NCI-H748 (cell line): ENCODE results near the gene CLCN2.

Source experiments
- DNase-seq: peaks from one replicate; lab custom pipeline; 2025; ENCODE audit not compliant: unreplicated experiment; lab: John Stamatoyannopoulos, UW

The CLCN2 gene

DNA sequence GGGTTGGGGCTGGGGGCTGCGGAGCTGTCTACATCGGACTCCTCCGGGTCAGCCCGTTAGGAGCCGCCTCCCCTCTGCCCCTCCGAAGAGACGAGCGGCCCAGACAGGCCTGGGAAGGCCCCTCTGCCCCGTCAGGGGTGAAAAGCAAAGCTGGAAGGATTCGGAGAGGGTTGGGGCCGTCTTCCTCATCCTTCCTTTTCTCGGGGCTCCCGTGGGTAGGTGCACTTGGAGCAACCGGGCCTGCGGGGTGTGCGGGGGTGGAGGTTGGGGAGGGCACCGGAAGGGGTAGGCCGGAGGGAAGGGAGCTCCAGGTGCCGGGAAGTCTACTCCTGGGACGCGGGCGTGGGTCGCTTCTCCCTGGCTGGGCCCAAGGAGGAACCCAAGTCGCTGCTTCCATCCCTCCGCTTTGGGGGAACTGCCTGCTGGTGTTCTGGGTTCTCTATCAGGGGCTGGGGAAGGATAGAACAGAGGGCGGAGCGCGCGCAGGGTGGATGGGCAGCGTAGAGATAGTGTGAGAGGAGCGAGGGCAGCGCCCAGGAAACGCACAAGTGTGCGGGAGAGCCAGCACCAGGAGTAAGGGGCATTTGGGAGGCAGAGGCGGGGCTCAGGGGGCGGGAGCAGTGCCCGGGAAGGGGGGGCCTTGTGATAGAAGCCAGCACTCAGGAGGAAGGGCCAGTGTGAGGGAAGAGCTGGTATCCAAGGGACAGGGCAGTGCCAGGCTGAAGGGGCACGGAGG is 695 bp upstream of the CLCN2 start:
- peak; percentile 74 for DNase-seq

DNA sequence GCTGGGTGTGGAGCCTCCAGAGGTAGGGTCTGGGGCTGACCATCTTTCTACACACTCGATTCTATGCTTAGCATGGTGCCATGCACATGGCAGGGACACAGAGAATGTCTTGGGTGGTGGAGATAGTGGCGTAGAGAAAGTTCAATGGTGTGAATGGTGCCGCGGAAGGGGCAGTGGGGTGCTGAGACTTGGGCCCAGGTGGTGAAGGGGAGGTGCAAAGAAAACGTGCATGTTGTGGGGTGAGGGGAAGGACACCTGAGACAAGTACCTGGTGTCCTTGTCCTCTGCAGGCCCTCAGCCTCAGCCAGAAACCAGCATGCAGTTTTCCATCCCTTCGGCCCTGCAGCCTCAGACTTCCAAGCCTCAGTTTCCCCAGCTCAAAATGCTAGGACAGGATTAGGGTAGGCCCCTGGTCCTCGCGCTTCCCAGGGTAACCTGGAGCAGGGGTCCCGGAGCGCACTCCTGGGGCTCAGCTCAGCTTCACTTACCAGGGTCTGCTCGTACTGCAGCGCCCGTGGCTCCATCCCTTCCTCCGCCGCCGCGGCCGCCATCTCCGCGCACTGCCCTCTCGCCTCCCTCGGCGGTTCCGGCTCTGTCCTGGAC is 375 bp downstream of the CLCN2 start:
- no peak for DNase-seq

DNA sequence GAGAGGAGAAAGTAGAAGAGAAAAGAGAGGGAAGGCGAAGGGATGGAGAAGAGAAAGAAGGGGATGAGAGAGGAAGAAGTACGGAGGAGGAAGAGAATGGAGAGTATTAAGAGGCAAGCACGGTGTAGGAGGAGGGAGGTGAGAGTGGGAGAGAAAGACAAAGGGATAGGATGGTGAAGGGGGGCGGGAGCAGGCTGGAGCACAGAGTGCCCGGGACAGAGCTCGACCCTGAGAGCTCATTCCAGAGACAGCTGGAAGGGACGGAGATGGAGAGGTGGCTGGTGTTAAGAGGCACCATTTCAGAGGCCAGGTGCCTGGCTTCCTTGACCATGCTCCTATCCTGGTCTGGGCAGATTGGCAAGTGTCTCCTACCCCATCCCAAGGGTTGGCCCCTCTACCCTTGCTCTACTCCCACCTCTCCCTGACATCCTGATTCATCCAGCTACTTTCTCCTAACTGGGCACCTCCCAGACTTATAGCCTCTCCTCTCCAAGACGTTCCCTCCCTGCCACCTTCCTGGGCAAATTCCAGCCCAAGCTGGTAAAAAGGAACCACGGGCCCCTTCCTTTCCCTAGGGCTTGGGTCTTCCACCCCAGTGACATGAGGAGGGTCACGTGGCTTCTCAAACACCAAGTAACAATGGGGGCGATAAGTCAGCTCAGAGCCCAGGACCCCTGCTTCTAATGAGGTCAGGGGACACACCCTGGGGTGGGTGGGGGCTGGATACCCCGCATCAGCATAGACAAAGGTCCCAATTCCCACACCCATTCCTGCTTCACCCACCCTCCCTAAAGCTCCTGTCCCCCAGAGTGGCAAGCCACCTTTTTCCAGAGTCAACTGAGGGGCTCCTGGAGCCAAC is 1.1 kb downstream of the CLCN2 start:
- no peak for DNase-seq

DNA sequence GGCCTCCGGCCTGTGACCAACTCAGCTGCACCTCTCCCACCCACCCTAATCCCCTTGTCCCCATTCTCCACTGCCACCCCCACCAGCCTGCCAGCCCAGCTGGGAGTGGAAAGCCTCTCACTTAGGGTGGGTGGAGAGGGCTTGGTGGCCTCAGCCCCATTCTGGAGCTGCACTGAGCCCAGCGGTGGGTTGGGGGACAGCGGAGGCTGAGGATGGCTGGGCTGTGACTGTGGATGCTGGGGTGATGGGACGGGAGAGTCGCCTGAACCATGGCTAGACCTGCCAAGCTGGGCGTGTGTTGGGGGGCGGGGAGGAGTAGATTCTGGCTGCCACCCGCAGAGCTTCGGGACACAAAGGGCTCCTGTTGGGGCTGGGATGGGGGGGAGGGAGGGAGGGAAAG is 1.8 kb downstream of the CLCN2 start:
- no peak for DNase-seq

DNA sequence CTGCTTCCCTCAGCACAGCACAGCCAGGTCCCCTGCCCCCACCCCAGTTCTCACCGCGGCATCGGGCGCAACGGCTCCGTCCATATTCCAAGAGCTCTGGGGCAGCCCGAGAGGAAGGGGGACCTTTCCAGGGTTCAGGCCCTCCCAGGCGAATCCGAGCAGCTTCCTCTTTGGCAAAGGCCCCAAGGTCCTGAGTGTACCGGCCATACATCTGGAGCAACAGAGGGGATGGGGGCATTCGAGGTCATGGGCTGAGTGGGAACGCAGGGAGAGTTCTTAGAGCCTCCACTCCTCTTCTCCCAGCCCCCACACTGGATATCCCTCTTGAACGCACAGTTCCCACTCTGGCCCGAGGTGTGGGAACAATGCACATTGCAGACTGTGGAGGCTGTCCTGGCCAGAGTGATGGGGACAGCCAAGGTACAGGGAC is 2.5 kb downstream of the CLCN2 start:
- DNase-seq, result no peak

DNA sequence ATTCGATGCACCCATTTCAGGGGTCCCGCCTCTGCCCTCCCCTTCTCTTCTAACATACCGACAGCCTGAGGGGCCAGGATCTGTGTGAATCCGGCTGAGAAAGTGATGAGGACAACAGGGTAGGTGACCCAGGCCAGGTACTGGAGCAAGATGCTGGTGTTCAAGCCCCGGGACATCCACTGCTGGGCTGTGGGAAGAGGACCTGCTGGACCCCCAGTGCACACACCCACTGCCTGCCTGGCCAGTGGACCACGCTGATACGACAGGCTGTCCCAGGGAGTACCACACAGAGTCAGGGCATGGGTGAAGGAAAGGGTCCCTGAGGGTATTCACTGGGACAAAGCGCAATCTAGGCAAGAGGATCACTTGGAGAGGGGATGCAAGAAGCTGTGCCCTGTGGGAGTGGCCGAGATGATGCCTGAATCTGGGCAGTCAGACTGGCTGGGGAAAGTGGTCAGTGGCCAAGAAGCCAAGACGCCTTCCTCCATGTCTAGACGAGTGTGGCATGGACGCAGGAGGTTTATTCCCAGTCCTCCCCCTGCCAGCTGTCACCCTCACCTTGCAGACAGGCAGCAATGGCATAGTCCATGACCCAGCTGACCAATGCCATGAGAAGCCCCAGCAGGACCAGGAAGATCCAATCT is 3.2 kb downstream of the CLCN2 start:
- DNase-seq, result no peak

DNA sequence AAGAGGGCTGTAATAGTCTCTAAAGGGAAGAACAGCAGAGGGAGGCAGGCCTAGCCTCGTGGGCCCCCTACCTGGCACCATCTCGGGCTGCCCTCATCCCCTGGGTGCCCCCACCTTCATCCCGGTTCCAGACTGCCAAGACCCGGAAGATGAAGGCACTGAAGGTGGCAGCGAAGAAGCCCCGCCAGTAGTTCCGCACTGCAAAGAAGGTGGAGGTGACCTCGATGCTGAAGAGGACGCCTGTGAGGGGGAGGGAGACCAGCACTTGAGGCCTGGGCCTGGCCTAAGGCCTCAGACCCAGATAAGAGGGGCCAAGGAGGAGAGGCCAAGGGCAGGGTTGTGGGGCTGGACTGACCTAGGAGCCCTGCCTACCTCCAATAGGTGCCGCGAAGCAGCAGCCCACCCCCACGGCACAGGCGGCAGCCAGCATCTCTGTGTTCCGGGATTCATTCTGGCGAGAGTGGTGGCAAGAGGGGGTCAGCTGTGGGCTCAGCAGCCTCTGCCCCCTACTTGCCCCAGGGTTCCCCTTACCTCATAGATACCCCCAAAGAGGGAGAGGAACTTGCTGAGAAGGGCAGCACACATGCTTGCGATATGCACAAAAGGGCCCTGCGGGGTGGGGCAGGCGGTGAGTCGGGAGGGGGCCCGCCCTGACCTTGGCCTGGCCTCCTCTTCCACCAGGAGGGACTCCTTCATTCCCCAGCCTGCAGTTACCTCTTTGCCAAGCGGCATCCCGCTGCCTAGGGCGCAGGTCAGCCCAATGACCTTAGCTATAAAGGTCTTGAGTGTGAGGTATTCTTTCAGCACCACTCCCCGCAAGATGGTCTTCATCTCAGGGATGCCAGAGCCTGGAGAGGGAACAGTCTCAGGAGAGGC is 3.9 kb downstream of the CLCN2 start:
- DNase-seq, result no peak

DNA sequence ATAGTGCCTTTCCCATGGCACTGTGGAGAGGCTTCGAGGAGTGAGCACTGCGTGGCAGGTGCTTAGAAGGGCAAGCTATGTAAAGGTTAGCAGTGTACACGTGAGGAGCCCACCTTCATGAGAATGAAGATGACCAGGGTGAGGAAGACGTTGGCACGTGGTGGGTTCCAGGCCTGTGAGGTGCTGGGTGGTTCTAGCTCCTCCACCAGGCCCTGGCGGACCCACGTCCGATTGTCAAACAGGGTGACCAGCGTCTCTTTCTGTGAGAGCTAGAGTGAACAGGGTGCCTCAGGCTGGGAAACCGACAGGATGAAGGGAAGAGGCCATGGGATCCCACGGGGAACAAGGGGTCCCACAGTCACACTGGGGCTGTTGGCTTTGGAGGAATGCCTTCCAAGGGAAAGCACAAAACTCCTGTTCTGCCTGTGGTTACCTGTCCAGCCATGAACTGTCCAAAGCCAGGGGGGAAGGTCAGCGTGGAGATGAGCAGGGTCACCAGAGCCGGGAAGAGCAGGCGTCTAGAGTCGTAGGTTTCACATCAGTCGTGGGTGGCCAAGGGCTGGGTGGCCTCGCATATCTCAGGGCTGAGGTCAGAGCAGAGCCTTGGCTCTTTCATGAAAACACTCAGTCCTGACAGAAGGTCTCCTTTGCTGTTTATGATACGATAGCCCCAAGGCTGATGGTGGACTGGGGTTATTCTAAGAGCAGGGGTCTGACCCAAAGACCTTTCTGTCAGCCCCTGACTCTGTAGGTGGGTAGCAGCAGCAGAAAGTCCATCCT is 6.0 kb downstream of the CLCN2 start:
- DNase-seq, result no peak

DNA sequence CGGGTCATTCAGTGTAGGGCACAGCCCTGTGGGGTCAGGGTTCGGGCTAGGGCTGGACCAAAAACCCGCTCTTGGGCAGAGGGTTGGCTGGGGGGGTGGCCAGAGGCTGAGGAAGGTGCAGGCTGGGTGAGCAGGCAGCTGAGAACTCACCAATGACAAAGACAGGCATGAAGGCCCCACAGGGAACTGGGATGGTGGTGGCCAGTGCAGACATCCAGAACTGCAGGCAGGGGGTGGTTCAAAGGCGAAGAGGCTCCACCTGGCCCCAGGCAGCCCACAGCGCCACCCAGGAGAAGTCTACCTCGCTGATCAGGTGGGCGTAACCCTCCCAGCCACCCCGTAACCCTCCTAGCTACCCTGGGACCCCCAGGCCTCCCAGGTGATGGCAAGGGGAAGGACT is 6.7 kb downstream of the CLCN2 start:
- no peak for DNase-seq

DNA sequence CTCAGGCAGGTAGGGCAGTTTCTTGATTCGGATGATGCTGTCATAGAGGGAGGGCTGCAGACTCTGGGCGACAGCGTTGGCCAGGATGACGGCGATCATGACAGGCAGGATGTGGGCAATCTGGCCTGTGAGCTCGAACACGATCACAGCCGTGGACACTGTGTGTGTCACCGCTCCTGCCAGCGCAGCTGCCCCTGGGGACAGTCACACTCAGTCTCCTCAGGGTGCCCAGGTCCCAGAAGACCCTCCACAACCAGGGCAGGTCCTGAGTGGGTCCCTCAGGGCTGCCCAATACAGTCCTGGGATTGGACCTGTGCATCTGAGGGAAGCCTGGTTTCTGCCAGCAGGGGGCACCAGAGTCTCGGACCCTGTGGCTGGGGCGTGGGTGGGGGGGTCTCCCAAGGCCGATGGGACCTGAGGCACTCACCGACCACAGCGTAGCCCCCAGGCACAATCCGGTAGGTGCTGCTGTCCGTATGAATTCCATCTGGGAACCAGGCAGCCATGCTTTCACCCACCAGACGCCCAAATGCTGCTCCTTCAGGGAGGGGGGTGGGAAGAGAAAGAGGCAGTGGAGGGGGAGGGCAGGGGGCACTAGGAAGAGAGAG is 7.2 kb downstream of the CLCN2 start:
- DNase-seq, result peak; percentile 4

DNA sequence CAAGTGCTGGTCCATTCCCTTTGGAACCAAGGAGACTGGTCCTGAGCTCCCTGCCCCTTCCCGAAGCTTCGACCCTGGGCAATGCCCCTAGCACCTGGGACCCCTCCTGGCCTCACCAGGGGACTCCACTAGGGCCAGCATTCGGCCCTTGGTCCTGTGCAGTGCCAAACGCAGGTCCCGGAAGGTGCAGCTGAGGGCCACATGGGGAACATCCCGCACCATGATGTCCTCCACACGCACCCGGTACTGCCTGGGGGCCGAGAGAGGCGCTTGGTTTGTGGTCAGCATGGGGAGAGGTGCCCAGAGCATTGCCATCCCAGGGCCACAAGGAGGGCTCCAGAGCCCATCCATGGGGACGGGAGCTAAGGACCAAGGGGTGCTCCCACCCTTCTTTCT is 7.9 kb downstream of the CLCN2 start:
- no peak for DNase-seq

DNA sequence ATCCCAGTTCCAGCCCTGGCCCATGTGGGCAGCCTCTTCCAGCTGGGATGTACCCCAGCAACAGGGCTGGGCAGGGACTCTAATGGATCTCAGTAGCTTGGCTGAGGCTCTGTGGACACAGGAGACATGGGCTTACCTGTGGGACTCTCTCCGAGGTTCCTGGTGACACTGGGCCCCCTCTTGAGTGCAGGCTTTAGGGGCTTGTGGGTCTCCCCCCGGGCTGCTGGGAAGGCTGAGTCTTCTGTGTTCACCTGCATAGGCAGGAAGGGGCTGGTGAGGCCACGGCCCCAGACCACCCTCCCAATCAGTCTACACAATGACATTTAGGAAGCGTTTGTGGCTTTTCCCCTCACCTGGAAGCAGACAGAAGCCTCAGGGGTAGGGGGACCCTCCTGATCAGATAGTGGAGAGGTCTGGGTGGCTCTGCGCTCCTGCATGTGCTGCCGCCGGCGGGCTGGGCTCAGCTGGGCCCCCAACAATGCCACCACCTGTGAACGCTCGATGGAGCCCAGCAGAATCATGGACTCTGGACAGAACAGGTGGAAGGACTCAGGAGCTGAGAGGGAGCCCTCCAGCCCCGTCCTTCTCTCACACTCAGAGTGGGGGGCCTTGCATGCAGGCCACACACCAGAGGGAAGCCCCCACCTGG is 8.4 kb downstream of the CLCN2 start:
- DNase-seq, result no peak

DNA sequence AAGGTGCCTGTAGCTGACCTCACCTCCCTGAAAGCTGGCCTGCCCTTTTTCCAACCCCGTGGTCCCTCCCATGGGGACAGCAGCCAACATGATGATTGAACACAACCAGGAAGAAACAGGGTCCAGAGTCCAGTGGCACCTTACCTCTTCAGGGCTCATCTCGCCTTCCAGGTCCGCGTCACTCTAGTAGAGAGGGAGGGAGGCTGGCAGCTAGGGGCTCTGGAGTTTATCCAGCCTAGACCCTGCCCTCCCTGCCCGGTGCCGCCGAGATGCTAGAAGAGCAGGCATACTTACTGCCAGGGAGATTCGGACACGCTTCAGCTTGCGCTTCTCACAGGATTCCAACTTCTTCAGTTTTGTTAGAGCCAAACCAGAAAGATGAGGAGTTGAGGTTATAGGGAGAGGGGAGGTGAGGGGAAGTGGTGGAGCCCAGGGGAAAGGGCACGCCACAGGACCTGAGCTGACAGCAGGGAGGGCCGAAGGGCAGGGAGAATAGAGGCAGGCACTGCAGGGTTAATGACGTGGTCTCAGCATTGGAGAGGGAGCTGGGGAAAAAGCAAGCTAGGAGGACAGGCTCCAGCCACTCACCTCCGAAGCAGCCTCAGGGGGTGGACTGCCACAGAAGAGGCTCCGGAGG is 9.1 kb downstream of the CLCN2 start:
- DNase-seq, result no peak

DNA sequence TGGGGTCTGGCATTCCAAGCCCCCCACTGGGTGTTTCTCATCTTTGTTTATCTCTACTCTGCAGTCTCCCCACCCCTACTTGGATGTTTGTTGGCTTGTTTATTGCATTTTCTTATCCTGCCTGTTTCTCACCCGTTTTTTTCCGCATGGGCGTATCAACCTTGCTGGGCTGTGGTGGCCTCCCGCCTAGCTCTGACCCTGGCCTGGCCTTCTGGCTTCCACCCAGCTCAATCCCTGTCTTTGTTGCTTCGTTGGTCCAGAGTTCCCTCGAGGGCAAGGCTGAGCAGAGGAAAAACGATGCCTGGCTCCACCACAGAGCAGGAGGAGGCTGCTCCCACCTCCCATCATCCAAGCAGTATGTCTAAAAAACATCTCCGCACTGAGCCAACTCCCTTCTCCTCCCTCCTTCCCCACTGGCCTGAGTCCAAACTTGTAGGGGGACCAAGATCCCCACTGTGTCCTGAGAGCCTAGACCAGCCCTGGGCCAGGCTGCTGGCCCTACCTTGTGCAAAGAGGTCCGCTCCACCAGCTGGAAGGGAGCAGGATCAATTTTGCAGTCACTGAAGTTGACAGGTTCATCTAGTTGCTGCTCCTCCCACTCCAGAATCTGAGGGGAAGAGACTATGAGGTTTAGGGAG is 9.8 kb downstream of the CLCN2 start:
- no peak for DNase-seq

DNA sequence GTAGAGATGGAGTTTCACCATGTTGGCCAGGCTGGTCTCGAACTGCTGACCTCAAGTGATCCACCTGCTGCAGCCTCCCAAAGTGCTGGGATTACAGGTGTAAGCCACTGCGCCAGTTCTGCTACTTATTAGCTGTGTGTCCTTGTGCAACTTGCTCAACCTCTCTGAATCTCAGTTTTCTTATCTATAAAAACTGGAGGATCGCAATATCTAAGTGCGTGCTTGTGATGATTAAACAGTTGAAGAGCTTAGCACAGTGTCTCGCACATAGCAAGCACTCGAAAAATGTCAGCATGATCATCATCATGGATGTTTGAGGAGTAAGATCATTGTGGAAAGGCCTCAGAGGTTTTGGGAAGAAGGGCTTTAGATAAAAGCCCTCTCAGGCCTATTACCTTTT is 10.8 kb downstream of the CLCN2 start:
- no peak for DNase-seq

DNA sequence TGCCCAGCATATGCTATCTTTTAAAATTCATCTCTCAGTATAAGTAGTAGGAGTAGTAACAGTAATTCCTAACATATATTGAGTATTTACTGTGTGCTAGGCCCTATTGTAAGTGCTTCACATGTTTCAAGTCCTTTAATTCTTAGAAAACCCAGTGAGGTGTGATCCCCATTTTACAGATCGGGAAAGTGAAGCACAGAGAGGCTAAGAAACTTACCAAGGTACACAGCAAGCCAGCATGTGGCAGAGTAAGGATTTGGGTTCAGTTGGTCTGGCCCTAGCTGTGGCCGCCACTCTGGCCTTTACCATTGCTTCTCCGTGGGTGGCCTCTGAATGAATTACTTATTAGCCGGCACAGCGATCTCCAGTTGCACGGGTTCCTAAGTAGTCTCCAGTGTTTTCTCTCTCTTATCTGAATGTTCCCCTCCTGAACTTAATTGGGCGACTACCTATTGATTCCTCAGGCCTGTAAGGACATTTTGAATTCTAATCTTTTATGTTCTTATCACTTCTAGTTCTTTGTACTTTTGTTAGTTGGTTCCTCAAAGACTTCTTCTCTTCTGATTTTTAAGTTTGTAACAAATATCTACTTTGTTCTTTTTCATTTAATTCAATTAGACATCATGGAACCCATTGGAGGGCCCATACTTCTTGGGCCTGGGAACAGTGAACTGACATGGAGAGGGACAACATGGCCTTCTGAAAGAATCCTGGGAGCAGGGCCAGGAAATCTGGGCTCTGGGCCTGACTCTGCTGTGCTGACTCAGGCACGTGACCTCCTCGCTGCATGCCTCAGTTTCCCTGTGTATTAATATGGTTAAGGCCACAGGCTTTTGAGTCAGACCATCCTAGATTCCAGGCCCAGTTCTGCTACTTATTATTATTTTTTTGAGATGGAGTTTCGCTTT is 11.6 kb downstream of the CLCN2 start:
- no peak for DNase-seq

DNA sequence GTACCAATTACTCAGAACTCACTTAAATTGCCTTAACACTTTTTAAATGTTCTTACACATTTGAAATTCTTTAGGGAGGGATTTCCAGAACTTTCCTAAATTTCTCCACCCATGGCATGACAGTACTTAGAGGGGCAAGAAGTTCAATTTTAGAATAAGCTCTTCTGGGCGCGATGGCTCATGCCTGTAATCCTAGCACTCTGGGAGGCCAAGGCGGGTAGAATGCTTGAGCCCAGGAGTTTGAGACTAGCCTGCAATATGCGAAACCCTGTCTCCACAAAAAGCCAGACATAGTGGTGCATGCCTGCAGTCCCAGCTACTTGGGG is 13.4 kb downstream of the CLCN2 start:
- DNase-seq, result no peak
